Measurements from ENCODE around the gene TRIM54. TPM values are rescaled to one million over a fixed set of nuclear protein-coding genes. Genes with fewer than 3 reads are reported as not detected.
A peak's percentile ranks its signal among the peaks of the same experiment; 100 is the strongest.
"Not testable (repeated sequence)": the region's sequence is repeated elsewhere in the genome, so short reads cannot be mapped to it uniquely, and the experiment has no call there.

TRIM54 gene
- total and polyA plus RNA-seq, 3 donors from 2014 or later = 28.3 to 46.8 (median 38.5) TPM

- intact Hi-C loops (cut with DNase I; ENCODE audit: low total_unique reads) = no loop called here
- peak; percentile 66 for DNase-seq
- WGBS, 2 donors = 36 to 47% methylated on average over 11 of the region's 11 CpGs
- Histone ChIP-seq H3K27me3 (no peaks in the 10 kb centered on the region), H3K27ac (peak overlapping the region; percentile 76 to 80), H3K4me1 (peaks cover 36% of the 10 kb centered on the region), H3K9me3 (no peaks in the 10 kb centered on the region), H3K4me3 (no peak overlapping the region), H3K36me3 (ENCODE audit: low read depth, missing control alignments) (no peaks in the 10 kb centered on the region)
- TF ChIP-seq POLR2A (IDR thresholded peaks at IDR 0.05) (no peak), CTCF (IDR thresholded peaks at IDR 0.05) (no peak)
Measured at GRCh38 chr2:27271631-27272340, 10.4 kb upstream of the TRIM54 start.

- 55 to 63% methylated on average over 15 of the region's 15 CpGs for whole genome bisulfite sequencing, 2 donors
- peak overlapping the region; percentile 76 to 80 for H3K27ac ChIP-seq
- intact Hi-C loops (cut with DNase I; ENCODE audit: low total_unique reads); H3K27me3 ChIP-seq; H3K9me3 ChIP-seq; H3K4me3 ChIP-seq; H3K36me3 ChIP-seq (ENCODE audit: low read depth, missing control alignments): not testable (repeated sequence)
- H3K4me1 ChIP-seq = peaks cover 36% of the 10 kb centered on the region
- peak; percentile 73 for DNase-seq
Measured at GRCh38 chr2:27272537-27273522, 9.4 kb upstream of the TRIM54 start.

- H3K36me3 ChIP-seq (ENCODE audit: low read depth, missing control alignments) = no peaks in the 10 kb centered on the region
- H3K9me3 ChIP-seq = no peaks in the 10 kb centered on the region
- intact Hi-C loops (cut with DNase I; ENCODE audit: low total_unique reads) = no loop called here
- peaks cover 45% of the 10 kb centered on the region for H3K4me1 ChIP-seq
- 58 to 81% methylated on average over 24 to 37 of the region's 39 CpGs for WGBS, 2 donors
- TF ChIP-seq POLR2A (IDR thresholded peaks at IDR 0.05) (no peak), CTCF (IDR thresholded peaks at IDR 0.05) (no peak)
- peak within 1 kb of the TSS in 1 of 2 donors; percentile 80 for H3K27ac ChIP-seq
- peak within 1 kb of the TSS in 1 of 2 donors; percentile 58 for H3K4me3 ChIP-seq
- peak; percentile 73 for DNase-seq
- no peaks in the 10 kb centered on the region for H3K27me3 ChIP-seq
Measured at GRCh38 chr2:27275211-27276150, 6.7 kb upstream of the TRIM54 start, which contains the start of gene DNAJC5G. Gene DNAJC5G, plus strand, starts transcription at chr2:27275433. Its CDS starts 1,296 bp downstream, at chr2:27276729.

GRCh38 chr2:27278010-27278409 is 4.2 kb upstream of the TRIM54 start:
- TF ChIP-seq POLR2A (IDR thresholded peaks at IDR 0.05) (no peak), CTCF (IDR thresholded peaks at IDR 0.05) (no peak)
- no peak overlapping the region for H3K4me3 ChIP-seq
- H3K4me1 ChIP-seq = peaks cover 46% of the 10 kb centered on the region
- no peak overlapping the region for H3K27ac ChIP-seq
- H3K27me3 ChIP-seq = no peaks in the 10 kb centered on the region
- no peaks in the 10 kb centered on the region for H3K36me3 ChIP-seq (ENCODE audit: low read depth, missing control alignments)
- intact Hi-C loops (cut with DNase I; ENCODE audit: low total_unique reads) = no loop called here
- DNase-seq = no peak
- 67 to 89% methylated on average over 1 of the region's 1 CpG for WGBS, 2 donors
- H3K9me3 ChIP-seq = no peaks in the 10 kb centered on the region
